Activated CD8-positive, alpha-beta memory T cell treated with anti-CD3 and anti-CD28 coated beads for 4 hours (primary cell): ENCODE results near the gene ERN1.

Experiments used
- DNase-seq, 2 donors: peaks; one replicate each; pipeline ENCODE4 v3.0.0-alpha.2; 2020; ENCODE audit warnings: low read depth in 2 of 2

Gene ERN1

GRCh38 chr17:64061178-64061898, 68.6 kb downstream of the ERN1 start:
- no peak for DNase-seq

GRCh38 chr17:64060331-64060730, 69.6 kb downstream of the ERN1 start:
- DNase-seq = no peak

- DNase-seq = no peak
Measured at GRCh38 chr17:64059756-64060155, 70.2 kb downstream of the ERN1 start.

- DNase-seq = no peak
Measured at GRCh38 chr17:64058621-64059020, 71.3 kb downstream of the ERN1 start.

- no peak for DNase-seq
Measured at GRCh38 chr17:64057701-64058263, 72.2 kb downstream of the ERN1 start.

GRCh38 chr17:64056269-64057005, 73.5 kb downstream of the ERN1 start:
- DNase-seq = no peak

- no peak for DNase-seq
Measured at GRCh38 chr17:64055183-64056142, 74.5 kb downstream of the ERN1 start.

GRCh38 chr17:64054304-64054703, 75.6 kb downstream of the ERN1 start:
- no peak for DNase-seq

- no peak for DNase-seq
Measured at GRCh38 chr17:64053101-64053500, 76.8 kb downstream of the ERN1 start.

GRCh38 chr17:64051153-64051552, 78.8 kb downstream of the ERN1 start:
- no peak for DNase-seq

- DNase-seq = no peak
Measured at GRCh38 chr17:64048805-64049204, 81.1 kb downstream of the ERN1 start.

- no peak for DNase-seq
Measured at GRCh38 chr17:64045176-64045575, 84.8 kb downstream of the ERN1 start.

GRCh38 chr17:64042700-64043485, 87.1 kb downstream of the ERN1 start:
- DNase-seq = no peak

GRCh38 chr17:64041912-64042311, 88.0 kb downstream of the ERN1 start:
- no peak for DNase-seq

- no peak for DNase-seq
Measured at GRCh38 chr17:64040206-64040605, 89.7 kb downstream of the ERN1 start.

- DNase-seq = no peak
Measured at GRCh38 chr17:64039106-64039400, 90.9 kb downstream of the ERN1 start.

- DNase-seq = no peak
Measured at GRCh38 chr17:64038331-64039105, 91.4 kb downstream of the ERN1 start.

- DNase-seq = no peak
Measured at GRCh38 chr17:64037802-64038201, 92.1 kb downstream of the ERN1 start.

GRCh38 chr17:64037180-64037579, 92.8 kb downstream of the ERN1 start:
- DNase-seq = no peak

GRCh38 chr17:64036198-64036922, 93.6 kb downstream of the ERN1 start:
- no peak for DNase-seq
